Chondrocyte (in vitro differentiated cells): ENCODE results near the gene API5. TPM values are rescaled to one million over a fixed set of nuclear protein-coding genes. Genes with fewer than 3 reads are reported as not detected.
"Not testable (repeated sequence)": the region's sequence is repeated elsewhere in the genome, so short reads cannot be mapped to it uniquely, and the experiment has no call there.

Experiments used
- DNase-seq: peaks from one replicate; pipeline ENCODE4 v3.0.0; 2021; ENCODE audit warnings: mixed read lengths, low spot score
- H3K27ac Mint-ChIP-seq: one replicate; pipeline ENCODE4 v1.8.0; 2021; ENCODE audit warnings: mild to moderate bottlenecking, moderate library complexity, mixed read lengths; ENCODE audit not compliant: unreplicated experiment
- H3K27me3 Mint-ChIP-seq: 2 replicates; pipeline ENCODE4 v1.8.0; 2021; ENCODE audit warnings: low read depth, mixed read lengths
- H3K36me3 Mint-ChIP-seq: 2 replicates; pipeline ENCODE4 v1.8.0; 2021; ENCODE audit warnings: low read depth, mixed read lengths
- H3K4me1 Mint-ChIP-seq: 2 replicates; pipeline ENCODE4 v1.8.0; 2021; ENCODE audit warnings: low read depth, mild to moderate bottlenecking, mixed read lengths
- H3K4me3 Mint-ChIP-seq: one replicate; pipeline ENCODE4 v1.8.0; 2021; ENCODE audit warnings: mild to moderate bottlenecking, moderate library complexity, mixed read lengths; ENCODE audit not compliant: unreplicated experiment
- H3K9me3 Mint-ChIP-seq: 2 replicates; pipeline ENCODE4 v1.8.0; 2021; ENCODE audit warnings: low read depth, mixed read lengths
- total RNA-seq: library from RNA; stranded (reverse); gene quantifications from 3 replicates; pipeline ENCODE4 v1.2.1, GENCODE V29; 2021
- TF ChIP-seq, protein P1 (sequence below): fragments of 200-600 bp; sonication (generic); IDR thresholded peaks from 2 replicates; pipeline ENCODE4 v1.5.0; 2021; ENCODE audit warnings: antibody characterized with exemption, mild to moderate bottlenecking, moderate library complexity

API5 gene
- total RNA-seq, 1 donor from 2014 or later = 82.3 TPM

DNA sequence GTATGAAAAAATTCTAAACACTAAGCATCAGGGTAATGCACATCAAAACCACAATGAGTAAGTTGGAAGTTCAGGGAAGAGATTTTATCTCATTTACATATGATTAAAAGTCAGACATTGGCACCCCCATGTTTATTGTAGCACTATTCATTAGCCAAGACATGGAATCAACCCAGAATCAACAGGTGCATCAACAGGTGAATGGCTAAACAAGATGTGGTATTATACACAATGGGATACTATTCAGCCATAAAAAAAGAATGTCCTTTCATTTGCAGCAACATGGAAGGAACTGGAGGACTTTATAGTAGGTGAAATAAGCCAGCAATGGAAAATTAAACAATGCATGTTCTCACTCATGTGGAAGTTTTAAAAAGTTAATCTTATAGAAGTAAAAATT lies 29.4 kb downstream of the API5 start:
- DNase-seq = no peak
- Mint-ChIP-seq H3K27ac (no peak overlapping the region), H3K9me3 (peaks cover 11% of the 10 kb centered on the region), H3K4me1 (no peaks in the 10 kb centered on the region), H3K36me3 (peaks cover 34% of the 10 kb centered on the region), H3K4me3 (no peak overlapping the region), H3K27me3 (no peaks in the 10 kb centered on the region)
- TF ChIP-seq, protein P1, sequence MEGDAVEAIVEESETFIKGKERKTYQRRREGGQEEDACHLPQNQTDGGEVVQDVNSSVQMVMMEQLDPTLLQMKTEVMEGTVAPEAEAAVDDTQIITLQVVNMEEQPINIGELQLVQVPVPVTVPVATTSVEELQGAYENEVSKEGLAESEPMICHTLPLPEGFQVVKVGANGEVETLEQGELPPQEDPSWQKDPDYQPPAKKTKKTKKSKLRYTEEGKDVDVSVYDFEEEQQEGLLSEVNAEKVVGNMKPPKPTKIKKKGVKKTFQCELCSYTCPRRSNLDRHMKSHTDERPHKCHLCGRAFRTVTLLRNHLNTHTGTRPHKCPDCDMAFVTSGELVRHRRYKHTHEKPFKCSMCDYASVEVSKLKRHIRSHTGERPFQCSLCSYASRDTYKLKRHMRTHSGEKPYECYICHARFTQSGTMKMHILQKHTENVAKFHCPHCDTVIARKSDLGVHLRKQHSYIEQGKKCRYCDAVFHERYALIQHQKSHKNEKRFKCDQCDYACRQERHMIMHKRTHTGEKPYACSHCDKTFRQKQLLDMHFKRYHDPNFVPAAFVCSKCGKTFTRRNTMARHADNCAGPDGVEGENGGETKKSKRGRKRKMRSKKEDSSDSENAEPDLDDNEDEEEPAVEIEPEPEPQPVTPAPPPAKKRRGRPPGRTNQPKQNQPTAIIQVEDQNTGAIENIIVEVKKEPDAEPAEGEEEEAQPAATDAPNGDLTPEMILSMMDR = no peak

DNA sequence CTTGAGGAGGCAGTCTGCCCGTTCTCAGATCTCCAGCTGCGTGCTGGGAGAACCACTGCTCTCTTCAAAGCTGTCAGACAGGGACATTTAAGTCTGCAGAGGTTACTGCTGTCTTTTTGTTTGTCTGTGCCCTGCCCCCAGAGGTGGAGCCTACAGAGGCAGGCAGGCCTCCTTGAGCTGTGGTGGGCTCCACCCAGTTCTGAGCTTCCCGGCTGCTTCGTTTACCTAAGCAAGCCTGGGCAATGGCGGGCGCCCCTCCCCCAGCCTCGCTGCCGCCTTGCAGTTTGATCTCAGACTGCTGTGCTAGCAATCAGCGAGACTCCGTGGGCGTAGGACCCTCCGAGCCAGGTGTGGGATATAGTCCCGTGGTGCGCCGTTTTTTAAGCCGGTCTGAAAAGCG lies 39.6 kb downstream of the API5 start:
- H3K27ac Mint-ChIP-seq, H3K36me3 Mint-ChIP-seq, H3K4me1 Mint-ChIP-seq, H3K9me3 Mint-ChIP-seq, DNase-seq, H3K27me3 Mint-ChIP-seq: not testable (repeated sequence)
- peak overlapping the region; percentile 73 for H3K4me3 Mint-ChIP-seq

DNA sequence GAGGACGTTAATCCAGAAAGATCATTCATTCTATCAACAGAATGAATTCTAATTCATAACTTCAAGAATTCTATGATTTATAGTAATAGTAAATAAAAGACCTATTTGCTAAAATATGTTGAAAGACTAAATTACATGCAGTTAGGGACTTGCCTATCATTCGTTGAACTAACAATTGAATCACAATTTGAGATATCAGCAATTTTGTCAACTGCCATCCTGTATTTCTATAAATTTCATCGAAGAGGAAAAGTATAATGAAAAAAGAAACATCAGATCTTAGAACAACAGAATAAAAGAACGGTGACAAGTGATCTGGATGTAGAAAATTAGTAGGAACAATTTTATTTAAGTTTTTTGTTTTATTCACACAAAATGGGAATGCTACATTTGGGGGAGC lies 42.5 kb downstream of the API5 start:
- peaks cover 14% of the 10 kb centered on the region for H3K4me1 Mint-ChIP-seq
- no peak overlapping the region for H3K4me3 Mint-ChIP-seq
- H3K27ac Mint-ChIP-seq = no peak overlapping the region
- TF ChIP-seq, protein P1 = no peak
- peaks cover 2% of the 10 kb centered on the region for H3K36me3 Mint-ChIP-seq
- H3K27me3 Mint-ChIP-seq = no peaks in the 10 kb centered on the region
- H3K9me3 Mint-ChIP-seq = no peaks in the 10 kb centered on the region
- no peak for DNase-seq

DNA sequence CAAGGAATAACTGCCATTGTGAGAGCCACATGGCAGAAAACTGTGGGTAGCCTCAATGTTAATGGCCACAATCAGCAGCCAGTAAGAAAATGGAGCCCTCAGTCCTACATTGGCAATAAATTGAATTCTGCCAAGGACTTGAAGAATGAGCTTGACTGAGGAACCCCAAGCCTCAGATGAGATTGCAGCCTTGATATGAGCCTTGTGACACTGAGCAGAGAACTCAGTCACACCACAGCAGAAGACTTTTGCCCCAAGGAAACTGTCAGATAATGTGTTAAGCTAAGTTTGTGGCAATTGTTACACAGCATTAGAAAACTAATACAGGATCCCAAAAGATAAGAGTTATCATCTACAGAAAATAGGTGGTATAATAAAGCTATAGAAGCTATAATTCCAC lies 44.5 kb downstream of the API5 start:
- TF ChIP-seq, protein P1 = no peak

DNA sequence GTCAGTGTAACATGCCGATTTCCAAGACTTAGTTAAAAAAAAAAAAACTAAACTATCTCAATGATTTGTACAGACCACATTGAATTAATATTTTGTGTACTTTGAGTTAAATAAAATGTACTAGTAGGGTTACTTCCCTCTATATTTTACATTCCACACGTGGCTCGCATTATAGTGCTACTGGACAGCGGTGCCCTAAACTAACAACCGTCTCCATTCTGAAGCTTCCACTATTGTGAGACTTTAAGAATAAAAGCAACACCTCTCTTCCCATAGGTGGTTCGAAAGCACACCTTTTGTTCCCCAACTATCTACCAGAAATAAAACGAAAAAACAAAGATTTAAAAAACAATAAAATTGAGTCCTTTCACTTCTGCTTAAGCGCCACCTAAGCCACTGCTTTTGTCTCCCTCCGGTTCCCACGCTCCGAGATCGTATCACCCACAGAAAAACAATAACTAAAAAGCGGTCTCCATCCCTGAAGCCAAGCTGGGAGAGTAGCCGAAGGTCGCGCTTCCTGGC lies 46.5 kb downstream of the API5 start:
- H3K4me1 Mint-ChIP-seq = peaks cover 31% of the 10 kb centered on the region
- no peaks in the 10 kb centered on the region for H3K36me3 Mint-ChIP-seq
- no peaks in the 10 kb centered on the region for H3K9me3 Mint-ChIP-seq
- no peaks in the 10 kb centered on the region for H3K27me3 Mint-ChIP-seq
- H3K27ac Mint-ChIP-seq = peak overlapping the region; percentile 98
- H3K4me3 Mint-ChIP-seq = peak overlapping the region; percentile 98
- no peak for DNase-seq
- TF ChIP-seq, protein P1 = no peak

More for the DNA sequence above, 44.5 kb downstream of the API5 start:
- Mint-ChIP-seq H3K9me3 (no peaks in the 10 kb centered on the region), H3K27me3 (no peaks in the 10 kb centered on the region), H3K4me1 (peaks cover 31% of the 10 kb centered on the region), H3K27ac (no peak overlapping the region), H3K36me3 (peaks cover 2% of the 10 kb centered on the region), H3K4me3 (no peak overlapping the region)
- DNase-seq = no peak

DNA sequence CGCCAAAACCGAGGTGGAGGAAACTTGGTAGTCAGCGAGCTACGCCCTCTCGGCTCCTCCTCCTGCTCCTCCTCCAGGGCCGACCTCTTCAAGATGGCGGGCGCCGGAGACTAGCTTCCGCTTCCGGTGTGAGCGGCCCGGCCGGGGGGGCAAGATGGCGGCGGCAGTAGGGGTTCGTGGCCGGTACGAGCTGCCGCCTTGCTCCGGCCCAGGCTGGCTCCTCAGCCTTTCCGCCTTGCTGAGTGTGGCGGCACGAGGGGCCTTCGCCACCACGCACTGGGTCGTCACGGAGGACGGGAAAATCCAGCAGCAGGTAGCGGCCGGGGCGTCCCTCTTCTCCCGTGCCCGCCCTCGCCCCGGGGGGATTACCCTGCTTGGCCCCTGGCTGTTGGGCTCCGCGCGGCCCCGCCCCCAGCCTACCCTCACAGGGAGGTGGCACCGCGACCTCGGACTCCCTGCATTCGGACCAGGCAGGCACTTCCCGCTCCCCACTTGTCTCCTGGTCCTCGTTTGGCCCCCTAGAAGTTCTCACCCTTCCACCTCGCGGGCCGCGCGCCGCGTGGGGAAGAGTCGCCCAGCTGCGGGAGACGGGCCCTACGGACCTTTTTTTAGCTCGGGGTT lies 47.1 kb downstream of the API5 start, which contains the start of gene TTC17:
TSS of gene TTC17 (plus strand) at position 120 of the 621 bp plus-strand sequence. CDS start at position 155, 35 bp downstream.
- TF ChIP-seq, protein P1 = no peak
- Mint-ChIP-seq H3K4me3 (peak within 1 kb of the TSS; percentile 98), H3K4me1 (peaks cover 31% of the 10 kb centered on the region), H3K9me3 (no peaks in the 10 kb centered on the region), H3K27ac (peak within 1 kb of the TSS; percentile 98), H3K27me3 (no peaks in the 10 kb centered on the region), H3K36me3 (no peaks in the 10 kb centered on the region)
- peak; percentile 98 for DNase-seq
